Fibroblast of skin of left quadriceps (primary cell): ENCODE results near the gene ZBTB4.

Experiments
- DNase-seq, 2 experiments: peaks; one replicate each; pipeline ENCODE4 v3.0.0-alpha.2; 2013; ENCODE audit warnings: low read depth in 2 of 2

ZBTB4 gene, protein sequence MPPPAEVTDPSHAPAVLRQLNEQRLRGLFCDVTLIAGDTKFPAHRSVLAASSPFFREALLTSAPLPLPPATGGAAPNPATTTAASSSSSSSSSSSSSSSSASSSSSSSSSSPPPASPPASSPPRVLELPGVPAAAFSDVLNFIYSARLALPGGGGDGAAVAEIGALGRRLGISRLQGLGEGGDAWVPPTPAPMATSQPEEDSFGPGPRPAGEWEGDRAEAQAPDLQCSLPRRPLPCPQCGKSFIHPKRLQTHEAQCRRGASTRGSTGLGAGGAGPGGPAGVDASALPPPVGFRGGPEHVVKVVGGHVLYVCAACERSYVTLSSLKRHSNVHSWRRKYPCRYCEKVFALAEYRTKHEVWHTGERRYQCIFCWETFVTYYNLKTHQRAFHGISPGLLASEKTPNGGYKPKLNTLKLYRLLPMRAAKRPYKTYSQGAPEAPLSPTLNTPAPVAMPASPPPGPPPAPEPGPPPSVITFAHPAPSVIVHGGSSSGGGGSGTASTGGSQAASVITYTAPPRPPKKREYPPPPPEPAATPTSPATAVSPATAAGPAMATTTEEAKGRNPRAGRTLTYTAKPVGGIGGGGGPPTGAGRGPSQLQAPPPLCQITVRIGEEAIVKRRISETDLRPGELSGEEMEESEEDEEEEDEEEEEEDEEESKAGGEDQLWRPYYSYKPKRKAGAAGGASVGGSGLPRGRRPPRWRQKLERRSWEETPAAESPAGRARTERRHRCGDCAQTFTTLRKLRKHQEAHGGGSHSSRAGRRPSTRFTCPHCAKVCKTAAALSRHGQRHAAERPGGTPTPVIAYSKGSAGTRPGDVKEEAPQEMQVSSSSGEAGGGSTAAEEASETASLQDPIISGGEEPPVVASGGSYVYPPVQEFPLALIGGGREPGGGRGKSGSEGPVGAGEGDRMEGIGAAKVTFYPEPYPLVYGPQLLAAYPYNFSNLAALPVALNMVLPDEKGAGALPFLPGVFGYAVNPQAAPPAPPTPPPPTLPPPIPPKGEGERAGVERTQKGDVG

DNA sequence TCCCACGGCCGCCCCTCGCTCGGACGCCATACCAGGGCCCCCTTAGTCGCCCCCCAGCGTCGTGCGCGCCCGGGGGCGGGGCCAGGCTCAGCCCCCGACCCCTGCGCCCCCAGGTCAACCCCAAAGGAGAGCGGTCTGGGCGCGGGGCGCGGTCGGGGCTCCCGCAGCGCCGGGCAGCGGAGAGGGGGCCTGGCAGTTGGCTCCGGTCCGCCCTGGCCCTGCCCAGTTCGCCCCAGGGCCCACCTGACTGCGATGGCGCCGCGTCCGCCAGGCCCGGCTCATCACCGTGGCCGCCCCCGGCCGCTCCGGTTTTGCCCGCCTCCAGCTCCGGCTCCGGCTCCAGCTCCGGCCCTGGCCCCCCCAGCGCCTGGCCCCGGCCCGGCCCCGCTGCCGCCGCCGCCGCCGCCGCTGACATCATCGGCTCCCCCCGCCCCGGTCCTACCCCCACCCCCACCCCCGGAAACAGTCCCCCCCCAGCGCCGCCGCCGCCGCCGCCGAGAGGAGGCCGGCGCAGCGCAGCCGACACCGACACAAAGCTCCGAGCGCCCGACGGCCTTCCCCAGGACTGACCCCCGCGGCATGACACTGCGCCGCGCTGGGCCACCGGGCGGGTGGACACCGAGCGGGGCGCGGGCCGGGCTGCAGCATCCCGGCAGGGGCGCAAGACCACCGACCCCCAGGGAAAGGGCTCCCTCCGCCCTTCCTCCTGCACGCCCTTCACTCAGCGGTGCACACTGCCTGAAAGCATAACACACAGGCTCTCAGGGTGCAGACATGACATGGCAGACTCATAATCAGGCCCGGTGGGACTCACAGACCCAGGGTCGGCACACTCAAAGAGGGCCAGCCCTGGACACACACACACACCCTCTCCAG lies at the start of gene ZBTB4:
Gene ZBTB4 (minus strand): TSS at position 419 of the 876 bp plus-strand sequence. CDS start 12,830 bp downstream, outside the sequence.
- DNase-seq = no peak

DNA sequence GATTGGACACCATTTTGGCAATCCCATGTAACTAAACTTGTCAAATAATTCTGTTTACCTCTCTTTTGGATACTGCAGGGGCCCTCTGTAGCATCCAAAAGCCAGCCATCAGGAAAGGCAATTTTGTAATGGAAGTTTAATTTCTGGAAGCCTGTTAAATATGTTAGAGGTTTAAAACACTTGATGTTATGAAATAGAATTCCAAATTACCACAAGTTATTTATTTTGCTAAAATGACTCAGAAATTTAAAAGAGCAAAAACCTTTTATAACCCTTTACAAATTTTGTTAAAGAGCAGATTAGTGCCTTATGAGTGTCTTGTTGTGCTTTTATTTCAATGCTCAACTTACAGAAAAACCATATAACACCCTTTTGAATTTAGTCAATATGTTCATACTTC lies 49.4 kb upstream of the ZBTB4 start:
- DNase-seq = no peak

DNA sequence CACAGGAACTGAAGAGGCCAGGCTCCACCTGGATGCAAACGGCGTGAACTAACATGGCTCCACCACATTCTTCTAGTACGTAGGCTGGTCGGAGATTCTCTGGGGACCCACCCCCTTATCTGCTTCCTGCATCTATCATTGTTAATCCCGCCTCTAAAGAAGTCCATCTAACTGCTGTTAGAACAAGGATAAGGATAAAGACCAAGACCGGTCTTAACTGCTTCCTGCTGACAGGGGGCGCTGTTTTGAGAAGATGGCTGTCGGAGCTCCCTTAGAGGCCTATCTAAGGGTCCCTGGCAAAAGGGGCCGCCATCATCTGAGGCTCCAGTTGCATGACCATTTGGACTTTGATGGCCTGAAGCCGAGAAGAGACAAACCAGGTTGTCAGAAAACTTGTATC lies 43.6 kb upstream of the ZBTB4 start:
- no peak for DNase-seq

DNA sequence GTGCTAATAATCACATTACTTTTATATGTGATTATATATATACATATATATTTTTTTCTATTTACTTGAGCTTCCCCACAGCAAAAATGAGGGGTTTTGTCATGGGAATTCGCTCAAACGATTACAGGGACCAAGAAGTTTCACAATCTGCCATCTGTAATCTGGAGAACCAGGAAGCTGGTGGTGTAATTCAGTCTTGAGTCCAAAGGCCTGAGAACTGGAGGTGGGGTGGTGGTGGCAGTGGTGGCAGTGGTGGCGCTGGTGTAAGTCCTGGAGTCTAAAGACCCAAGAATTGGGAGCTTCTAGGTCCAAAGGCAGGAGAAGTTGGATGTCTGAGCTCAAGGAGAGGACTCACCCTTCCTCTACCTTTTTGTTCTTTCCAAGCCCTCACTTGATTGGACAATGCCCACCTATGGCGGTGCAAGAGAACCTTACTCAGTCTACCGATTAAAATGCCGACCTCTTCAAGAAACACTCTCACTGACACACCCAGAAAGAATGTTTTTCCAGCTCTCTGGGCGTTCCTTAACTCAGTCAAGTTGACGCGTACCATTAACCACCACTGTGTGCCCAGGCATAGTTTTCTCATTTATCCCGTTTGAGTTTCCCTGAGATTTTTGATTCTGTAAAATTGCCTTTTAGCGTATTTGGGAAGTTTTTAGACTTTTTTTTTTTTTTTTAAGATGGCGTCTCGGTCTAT lies 36.6 kb upstream of the ZBTB4 start:
- no peak for DNase-seq

DNA sequence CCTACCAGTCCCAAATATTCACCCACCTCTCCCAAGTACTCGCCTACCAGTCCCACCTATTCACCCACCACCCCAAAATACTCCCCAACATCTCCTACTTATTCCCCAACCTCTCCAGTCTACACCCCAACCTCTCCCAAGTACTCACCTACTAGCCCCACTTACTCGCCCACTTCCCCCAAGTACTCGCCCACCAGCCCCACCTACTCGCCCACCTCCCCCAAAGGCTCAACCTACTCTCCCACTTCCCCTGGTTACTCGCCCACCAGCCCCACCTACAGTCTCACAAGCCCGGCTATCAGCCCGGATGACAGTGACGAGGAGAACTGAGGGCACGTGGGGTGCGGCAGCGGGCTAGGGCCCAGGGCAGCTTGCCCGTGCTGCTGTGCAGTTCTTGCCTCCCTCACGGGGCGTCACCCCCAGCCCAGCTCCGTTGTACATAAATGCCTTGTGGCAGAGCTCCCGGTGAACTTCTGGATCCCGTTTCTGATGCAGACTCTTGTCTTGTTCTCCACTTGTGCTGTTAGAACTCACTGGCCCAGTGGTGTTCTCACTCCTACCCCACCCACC lies 34.5 kb upstream of the ZBTB4 start:
- no peak for DNase-seq

DNA sequence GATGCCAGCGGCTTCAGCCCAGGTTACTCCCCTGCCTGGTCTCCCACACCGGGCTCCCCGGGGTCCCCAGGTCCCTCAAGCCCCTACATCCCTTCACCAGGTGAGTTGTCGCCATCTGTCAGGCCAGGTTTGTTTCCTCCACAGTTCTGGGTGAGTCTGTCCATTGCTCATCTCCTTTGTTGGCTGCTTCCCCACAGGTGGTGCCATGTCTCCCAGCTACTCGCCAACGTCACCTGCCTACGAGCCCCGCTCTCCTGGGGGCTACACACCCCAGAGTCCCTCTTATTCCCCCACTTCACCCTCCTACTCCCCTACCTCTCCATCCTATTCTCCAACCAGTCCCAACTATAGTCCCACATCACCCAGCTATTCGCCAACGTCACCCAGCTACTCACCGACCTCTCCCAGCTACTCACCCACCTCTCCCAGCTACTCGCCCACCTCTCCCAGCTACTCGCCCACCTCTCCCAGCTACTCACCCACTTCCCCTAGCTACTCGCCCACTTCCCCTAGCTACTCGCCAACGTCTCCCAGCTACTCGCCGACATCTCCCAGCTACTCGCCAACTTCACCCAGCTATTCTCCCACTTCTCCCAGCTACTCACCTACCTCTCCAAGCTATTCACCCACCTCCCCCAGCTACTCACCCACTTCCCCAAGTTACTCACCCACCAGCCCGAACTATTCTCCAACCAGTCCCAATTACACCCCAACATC lies 33.6 kb upstream of the ZBTB4 start:
- DNase-seq = no peak

DNA sequence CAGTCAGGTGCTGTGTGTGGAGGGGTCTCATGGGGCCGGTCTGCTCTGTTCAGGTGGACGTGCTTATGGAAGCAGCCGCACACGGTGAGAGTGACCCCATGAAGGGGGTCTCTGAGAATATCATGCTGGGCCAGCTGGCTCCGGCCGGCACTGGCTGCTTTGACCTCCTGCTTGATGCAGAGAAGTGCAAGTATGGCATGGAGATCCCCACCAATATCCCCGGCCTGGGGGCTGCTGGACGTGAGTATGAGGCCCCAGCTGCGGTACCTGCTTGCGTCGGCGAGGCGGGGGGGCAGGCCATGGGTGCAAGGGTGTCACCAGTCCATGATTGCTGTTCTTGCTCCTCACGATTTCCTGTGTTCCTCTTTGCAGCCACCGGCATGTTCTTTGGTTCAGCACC lies 32.7 kb upstream of the ZBTB4 start:
- DNase-seq = no peak

DNA sequence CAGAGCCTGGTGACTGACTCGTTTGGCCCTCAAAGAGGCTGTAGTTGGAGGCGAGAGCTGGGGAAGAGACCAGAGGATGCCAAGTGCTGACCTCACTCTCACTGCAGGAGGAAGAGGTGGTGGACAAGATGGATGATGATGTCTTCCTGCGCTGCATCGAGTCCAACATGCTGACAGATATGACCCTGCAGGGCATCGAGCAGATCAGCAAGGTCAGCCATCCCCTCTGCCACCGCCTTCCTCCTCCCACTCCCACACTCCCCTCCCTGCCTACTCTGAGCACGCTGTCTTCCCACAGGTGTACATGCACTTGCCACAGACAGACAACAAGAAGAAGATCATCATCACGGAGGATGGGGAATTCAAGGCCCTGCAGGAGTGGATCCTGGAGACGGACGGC lies 31.7 kb upstream of the ZBTB4 start:
- no peak for DNase-seq

DNA sequence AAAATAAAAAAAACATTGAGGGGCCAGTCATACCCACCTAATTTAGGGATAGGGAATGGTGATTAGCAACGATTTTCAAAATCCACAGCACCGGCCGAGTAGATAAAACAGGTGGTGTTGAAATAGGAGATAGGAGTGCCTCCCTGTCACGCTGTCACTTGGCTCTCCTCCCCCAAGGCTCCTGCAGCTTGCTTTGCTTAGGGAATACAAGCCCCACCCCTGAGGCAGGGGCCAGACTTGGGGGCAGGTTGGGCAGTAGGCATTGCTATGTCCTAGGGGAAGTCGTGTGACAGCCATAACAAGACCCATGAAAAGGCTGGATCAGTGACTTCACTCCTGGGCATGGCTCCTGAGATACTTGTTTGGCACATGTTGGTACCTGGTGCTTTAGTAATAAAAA lies 30.5 kb upstream of the ZBTB4 start:
- DNase-seq = no peak

DNA sequence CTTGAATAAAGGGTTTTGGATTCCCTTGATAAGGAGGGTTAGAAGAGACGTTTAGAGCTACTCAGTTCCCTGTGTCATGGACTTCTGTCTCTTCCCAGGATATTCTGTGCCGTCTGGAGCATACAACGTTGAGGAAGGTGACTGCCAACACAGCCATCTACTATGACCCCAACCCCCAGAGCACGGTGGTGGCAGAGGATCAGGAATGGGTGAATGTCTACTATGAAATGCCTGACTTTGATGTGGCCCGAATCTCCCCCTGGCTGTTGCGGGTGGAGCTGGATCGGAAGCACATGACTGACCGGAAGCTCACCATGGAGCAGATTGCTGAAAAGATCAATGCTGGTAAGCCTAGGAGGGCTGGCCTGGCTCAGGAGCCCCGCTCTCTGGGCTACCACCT lies 29.4 kb upstream of the ZBTB4 start:
- no peak for DNase-seq

DNA sequence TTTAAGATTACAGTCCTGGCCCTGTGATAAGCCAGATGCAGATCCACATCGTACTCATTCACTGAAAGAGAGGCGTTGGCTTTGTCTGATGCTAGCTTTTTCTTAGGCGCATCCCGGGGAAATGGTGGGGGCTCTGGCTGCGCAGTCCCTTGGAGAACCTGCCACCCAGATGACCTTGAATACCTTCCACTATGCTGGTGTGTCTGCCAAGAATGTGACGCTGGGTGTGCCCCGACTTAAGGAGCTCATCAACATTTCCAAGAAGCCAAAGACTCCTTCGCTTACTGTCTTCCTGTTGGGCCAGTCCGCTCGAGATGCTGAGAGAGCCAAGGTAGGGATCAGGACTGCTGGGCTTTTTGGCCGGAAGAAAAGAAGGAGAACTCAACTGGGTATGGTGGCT lies 28.7 kb upstream of the ZBTB4 start:
- no peak for DNase-seq

DNA sequence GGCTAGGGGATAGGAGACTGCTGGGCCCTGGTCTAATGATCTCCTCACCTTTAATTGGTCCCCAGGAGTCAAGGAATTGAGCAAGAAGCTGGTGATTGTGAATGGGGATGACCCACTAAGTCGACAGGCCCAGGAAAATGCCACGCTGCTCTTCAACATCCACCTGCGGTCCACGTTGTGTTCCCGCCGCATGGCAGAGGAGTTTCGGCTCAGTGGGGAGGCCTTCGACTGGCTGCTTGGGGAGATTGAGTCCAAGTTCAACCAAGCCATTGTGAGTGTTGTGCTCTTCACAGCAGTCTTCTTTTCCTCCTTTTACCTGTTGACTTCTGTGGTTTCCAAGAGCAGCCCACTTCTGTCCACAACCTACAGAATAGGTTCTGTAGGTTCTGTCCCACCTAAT lies 24.1 kb upstream of the ZBTB4 start:
- DNase-seq = no peak

DNA sequence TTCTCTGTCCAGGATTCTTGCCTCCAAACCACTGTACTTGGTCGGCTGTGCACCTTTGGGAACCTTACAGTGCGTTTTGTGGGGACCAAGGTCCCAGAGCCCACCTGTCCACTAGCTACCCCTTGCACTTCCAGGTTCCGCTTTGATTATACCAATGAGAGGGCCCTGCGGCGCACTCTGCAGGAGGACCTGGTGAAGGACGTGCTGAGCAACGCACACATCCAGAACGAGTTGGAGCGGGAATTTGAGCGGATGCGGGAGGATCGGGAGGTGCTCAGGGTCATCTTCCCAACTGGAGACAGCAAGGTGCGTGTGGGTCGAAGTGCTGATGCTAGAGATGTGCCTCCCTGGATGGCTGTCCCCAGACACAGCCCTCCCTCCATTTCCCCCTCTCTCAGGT lies 23.6 kb upstream of the ZBTB4 start:
- DNase-seq = no peak

DNA sequence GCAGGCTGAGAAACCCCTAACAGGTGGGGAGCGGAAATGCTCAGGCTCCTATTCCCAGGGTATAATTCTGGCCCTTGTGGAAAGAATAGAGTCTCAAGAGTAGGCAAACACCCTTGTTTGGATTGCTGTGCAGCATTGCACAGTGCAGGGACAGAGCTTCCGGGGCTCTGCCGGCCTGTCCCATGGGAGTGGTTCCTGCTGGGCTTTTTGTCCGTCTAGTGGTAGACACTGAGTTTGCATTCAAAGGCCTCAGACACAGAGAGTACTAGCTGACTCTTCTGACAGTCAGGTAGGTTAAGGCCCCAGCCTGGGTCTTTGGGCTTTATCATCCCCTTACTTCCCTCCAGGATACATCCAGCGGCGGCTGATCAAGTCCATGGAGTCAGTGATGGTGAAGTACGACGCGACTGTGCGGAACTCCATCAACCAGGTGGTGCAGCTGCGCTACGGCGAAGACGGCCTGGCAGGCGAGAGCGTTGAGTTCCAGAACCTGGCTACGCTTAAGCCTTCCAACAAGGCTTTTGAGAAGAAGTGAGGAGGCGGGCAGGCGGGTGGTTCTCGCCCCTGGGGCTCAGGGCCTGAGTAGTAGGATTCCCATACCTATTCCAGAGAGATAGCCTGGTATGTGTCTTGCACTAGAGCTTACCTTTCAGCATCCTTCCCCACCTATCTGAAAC lies 22.9 kb upstream of the ZBTB4 start:
- DNase-seq = no peak

DNA sequence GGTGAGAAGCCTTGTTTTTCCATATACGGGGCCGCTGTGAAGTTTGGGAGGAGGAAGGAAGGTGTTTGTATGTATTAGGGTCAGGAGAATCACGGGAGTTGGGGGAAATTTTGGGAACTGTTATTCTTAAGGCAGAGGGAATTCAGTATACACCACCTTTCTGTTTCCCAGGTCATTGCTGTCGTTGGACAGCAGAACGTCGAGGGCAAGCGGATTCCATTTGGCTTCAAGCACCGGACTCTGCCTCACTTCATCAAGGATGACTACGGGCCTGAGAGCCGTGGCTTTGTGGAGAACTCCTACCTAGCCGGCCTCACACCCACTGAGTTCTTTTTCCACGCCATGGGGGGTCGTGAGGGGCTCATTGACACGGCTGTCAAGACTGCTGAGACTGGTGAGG lies 22.3 kb upstream of the ZBTB4 start:
- no peak for DNase-seq

DNA sequence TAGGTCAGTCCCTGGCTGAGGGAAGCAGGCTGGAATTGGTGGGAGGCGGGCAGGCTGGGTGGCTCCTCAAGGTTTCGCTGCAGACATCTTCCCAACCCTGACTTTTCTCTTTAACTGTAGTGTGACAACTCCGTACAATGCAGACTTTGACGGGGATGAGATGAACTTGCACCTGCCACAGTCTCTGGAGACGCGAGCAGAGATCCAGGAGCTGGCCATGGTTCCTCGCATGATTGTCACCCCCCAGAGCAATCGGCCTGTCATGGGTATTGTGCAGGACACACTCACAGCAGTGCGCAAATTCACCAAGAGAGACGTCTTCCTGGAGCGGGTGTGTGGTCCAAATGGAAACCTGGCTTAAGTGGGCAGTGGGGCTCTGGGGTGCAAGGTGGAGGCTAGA lies 19.7 kb upstream of the ZBTB4 start:
- no peak for DNase-seq

DNA sequence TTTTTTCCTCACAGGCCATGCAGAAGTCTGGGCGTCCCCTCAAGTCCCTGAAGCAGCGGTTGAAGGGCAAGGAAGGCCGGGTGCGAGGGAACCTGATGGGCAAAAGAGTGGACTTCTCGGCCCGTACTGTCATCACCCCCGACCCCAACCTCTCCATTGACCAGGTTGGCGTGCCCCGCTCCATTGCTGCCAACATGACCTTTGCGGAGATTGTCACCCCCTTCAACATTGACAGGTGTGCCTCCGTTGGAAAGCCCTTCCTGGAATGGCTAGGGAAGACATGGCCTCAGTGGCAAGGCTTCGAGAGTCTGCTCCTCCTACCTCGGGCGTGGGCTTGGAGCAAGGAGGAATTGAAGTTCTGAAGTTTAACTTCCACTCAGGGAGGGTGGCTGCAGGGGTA lies 18.2 kb upstream of the ZBTB4 start:
- DNase-seq = no peak

DNA sequence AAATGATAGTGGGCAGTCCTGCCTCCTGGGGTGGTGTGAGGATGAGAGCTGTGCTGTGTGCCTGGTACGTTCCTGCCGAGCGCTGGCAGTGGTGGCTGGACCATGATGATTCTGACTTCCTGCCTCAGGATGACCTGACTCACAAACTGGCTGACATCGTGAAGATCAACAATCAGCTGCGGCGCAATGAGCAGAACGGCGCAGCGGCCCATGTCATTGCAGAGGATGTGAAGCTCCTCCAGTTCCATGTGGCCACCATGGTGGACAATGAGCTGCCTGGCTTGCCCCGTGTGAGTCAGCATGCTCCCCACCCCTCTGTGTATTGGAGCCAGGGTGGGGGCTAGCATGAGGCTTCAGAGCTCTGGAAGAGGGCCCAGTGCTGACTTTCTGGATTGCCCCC lies 17.8 kb upstream of the ZBTB4 start:
- DNase-seq = no peak

DNA sequence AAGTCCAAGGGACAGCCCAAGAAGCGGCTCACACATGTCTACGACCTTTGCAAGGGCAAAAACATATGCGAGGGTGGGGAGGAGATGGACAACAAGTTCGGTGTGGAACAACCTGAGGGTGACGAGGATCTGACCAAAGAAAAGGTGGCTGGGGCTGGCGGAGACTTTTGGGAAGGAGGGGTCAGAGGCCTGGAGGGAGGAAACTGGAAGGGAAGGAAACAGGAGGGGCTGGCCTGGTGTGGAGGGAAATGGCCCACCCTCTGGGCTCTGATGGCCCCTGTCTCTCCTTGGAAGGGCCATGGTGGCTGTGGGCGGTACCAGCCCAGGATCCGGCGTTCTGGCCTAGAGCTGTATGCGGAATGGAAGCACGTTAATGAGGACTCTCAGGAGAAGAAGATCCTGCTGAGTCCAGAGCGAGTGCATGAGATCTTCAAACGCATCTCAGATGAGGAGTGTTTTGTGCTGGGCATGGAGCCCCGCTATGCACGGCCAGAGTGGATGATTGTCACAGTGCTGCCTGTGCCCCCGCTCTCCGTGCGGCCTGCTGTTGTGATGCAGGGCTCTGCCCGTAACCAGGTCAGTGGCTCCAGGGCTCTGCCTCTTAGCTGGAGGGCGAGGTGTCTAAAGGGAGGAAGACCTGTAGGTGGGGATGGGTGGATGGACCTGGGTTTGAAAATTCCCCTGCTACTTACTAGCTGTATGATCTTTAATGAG lies 17.2 kb upstream of the ZBTB4 start:
- no peak for DNase-seq
